Kidney epithelial cell (primary cell): ENCODE measurements around the gene CFHR5. TPM values are rescaled to one million over a fixed set of nuclear protein-coding genes. Genes with fewer than 3 reads are reported as not detected.
"Not testable (repeated sequence)": the region's sequence is repeated elsewhere in the genome, so short reads cannot be mapped to it uniquely, and the experiment has no call there.

Experiments used
- DNase-seq: peaks from one replicate; pipeline ENCODE4 v3.0.0-alpha.2; 2010; ENCODE audit warnings: low read depth
- H3K27me3 ChIP-seq: 2 replicates; pipeline ENCODE4 v1.6.0; 2011; ENCODE audit warnings: low read length; ENCODE audit not compliant: control insufficient read depth, insufficient read depth
- H3K36me3 ChIP-seq: 2 replicates; pipeline ENCODE4 v1.5.1; 2011; ENCODE audit warnings: low read length; ENCODE audit not compliant: control insufficient read depth, insufficient read depth
- H3K4me3 ChIP-seq: 2 replicates; pipeline ENCODE4 v1.5.1; 2011; ENCODE audit warnings: low read depth, mild to moderate bottlenecking, control low read depth, low read length
- total RNA-seq: library from RNA; depleted of rRNA; stranded (reverse); fragments of >200 nt; gene quantifications from 2 replicates; pipeline ENCODE4 v1.2.3, GENCODE V29; 2015
- TF ChIP-seq, protein P1 (sequence below): IDR thresholded peaks from 2 replicates; pipeline ENCODE4 v1.5.1; 2011; ENCODE audit warnings: mild to moderate bottlenecking, moderate library complexity, low read length, control low read depth, inconsistent platforms; ENCODE audit not compliant: insufficient read depth, poor library complexity, severe bottlenecking

Gene CFHR5
- total RNA-seq: not detected in 2 replicates

DNA sequence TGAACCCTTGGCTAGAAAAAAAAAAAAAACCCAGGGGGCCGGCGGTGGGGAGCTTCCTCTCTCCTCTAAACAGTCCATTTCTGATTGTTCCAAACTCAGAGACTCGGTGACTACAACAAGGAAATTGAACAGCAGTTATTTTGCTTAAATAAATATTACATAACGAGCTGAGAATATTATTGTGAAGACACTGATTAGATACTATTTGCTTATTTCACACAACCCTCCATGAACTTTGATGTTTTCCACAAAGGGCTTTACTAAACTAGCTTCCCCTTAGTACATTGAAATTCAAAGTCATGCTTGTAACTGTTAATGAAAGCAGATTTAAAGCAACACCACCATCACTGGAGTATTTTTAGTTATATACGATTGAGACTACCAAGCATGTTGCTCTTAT is at the start of gene CFHR5:
Gene CFHR5, plus strand, starts transcription at position 279 of the 400 bp plus-strand sequence. Its CDS starts 109 bp downstream, at position 388.
- no peaks in the 10 kb centered on the region for H3K36me3 ChIP-seq
- no peaks in the 10 kb centered on the region for H3K27me3 ChIP-seq
- TF ChIP-seq, protein P1, sequence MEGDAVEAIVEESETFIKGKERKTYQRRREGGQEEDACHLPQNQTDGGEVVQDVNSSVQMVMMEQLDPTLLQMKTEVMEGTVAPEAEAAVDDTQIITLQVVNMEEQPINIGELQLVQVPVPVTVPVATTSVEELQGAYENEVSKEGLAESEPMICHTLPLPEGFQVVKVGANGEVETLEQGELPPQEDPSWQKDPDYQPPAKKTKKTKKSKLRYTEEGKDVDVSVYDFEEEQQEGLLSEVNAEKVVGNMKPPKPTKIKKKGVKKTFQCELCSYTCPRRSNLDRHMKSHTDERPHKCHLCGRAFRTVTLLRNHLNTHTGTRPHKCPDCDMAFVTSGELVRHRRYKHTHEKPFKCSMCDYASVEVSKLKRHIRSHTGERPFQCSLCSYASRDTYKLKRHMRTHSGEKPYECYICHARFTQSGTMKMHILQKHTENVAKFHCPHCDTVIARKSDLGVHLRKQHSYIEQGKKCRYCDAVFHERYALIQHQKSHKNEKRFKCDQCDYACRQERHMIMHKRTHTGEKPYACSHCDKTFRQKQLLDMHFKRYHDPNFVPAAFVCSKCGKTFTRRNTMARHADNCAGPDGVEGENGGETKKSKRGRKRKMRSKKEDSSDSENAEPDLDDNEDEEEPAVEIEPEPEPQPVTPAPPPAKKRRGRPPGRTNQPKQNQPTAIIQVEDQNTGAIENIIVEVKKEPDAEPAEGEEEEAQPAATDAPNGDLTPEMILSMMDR: no peak
- no peak within 1 kb of the TSS for H3K4me3 ChIP-seq
- DNase-seq: no peak

DNA sequence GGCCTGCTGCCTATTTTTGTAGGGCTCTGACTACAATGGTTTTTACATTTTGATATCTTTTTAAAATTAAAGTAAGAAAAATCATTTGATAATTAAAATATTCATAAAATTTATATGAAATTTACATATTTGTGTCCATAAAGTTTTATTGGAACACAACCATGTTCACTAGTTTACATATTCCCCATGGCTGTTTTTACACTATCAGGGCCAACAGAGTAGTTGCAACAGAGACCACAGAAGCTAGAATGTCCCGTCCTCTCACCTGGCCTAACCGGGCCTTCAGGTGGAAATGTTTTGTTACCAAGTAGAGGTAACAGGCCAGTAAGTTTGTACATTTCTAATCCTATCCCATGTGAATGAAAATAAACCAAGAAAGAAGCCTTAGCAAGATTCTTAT is 44.5 kb upstream of the CFHR5 start:
- H3K4me3 ChIP-seq, H3K36me3 ChIP-seq, DNase-seq, H3K27me3 ChIP-seq: not testable (repeated sequence)

DNA sequence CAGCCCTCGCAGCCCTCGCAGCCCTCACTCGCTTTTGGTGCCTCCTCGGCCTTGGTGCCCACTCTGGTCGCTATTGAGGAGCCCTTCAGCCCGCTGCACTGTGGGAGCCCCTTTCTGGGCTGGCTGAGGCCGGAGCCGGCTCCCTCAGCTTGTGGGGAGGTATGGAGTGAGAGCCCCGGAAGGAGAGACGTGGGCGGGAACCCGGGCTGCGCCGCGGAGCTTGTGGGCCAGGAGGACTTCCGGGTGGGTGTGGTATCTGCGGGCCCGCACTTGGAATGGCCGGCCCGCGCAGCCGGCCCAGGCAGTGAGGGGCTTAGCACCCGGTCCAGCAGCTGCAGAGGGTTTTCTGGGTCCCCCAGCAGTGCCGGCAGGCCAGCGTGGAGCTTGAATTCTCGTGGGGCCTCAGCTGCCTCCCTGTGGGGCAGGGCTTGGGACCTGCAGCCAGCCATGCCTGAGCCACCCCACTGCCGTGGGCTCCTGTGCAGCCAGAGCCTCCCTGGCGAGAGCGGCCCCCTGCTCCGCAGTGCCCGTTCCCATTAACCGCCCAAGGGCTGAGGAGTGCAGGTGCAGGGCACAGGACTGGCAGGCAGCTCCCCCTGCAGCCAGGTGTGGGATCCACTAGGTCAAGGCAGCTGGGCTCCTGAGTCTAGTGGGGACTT is 43.7 kb upstream of the CFHR5 start:
- H3K27me3 ChIP-seq: no peaks in the 10 kb centered on the region
- no peak overlapping the region for H3K4me3 ChIP-seq
- H3K36me3 ChIP-seq: no peaks in the 10 kb centered on the region
- TF ChIP-seq, protein P1: no peak
- no peak for DNase-seq

DNA sequence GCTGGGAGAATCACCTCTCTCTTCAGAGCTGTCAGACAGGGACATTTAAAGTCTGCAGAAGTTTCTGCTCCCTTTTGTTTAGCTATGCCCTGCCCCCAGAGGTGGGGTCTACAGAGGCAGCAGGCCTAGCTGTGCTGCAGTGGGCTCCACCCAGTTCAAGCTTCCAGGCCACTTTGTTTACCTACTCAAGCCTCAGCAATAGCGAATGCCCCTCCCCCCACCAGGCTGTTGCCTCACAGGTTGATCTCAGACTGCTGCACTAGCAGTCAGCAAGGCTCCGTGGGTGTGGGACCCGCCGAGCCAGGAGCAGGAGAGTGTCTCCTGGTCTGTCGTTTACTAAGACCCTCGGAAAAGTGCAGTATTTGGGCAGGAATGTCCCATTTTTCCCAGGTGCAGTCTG is 35.9 kb upstream of the CFHR5 start:
- H3K36me3 ChIP-seq, DNase-seq, H3K4me3 ChIP-seq: not testable (repeated sequence)

DNA sequence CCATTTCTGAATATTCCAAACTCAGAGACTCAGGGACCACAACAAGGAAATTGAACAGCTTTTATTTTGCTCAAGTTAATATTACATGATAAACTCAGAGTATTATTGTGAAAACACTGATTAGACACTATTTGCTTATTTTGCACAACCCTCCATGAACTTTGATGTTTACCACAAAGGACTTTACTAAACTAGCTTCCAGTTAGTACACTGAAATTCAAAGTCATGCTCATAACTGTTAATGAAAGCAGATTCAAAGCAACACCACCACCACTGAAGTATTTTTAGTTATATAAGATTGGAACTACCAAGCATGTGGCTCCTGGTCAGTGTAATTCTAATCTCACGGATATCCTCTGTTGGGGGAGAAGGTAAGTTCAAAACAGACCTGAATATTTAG is 33.8 kb upstream of the CFHR5 start, which contains the start of gene CFHR2:
Gene CFHR2, plus strand, starts transcription at position 171 of the 400 bp plus-strand sequence. Its CDS starts 143 bp downstream, at position 314.
- H3K4me3 ChIP-seq, H3K27me3 ChIP-seq, DNase-seq, H3K36me3 ChIP-seq: not testable (repeated sequence)

More for the DNA sequence above, 35.9 kb upstream of the CFHR5 start:
- H3K27me3 ChIP-seq: not testable (repeated sequence)

DNA sequence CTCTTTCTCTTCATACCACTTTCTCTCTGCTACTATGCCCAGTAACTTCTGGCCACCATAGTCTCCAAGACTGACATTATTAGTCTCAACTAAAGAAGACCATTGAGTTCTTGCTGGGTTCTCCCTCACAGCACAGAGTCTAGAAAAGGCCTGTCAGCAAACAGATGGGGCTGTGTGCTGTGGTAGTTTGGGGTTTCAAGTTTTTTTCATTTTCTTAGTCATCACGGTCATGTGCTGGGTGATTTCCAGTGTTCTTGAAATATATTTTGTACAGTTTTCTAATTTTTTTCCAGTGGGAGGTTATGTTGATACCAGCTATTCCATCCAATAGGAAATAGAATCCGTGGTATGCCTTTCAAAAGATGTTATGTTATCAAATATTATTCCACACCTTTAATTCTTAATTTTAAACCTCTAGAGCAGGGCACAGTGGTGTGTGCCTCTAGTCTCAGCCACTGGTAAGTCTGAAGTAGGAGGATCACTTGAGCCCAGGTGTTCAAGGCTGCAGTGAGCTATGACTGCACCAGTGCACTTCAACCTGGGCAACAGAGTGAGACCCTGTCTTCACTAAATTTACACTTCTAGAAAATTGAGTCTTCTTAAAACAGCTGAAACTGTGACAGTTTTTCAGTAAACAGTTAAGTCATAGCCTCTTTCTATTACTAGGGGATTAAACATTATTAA is 25.5 kb upstream of the CFHR5 start:
- TF ChIP-seq, protein P1: no peak
- no peaks in the 10 kb centered on the region for H3K36me3 ChIP-seq

DNA sequence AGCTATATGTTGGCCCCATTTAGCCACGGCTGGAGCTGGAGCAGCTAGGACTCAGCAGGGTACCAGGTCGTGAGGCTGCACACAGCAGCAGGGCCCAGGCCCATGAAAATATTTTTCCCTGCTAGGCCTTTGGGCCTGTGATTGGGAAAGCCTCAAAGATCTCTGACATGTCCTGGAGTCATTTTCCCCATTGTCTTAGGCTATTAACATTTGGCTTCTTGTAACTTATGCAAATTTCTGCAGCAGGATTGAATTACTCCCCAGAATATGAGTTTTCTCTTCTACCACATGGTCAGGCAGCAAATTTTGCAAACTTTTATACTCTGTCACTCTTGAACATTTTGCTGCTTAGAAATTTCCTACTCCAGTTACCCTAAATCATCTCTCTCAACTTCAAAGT is 22.6 kb upstream of the CFHR5 start:
- Histone ChIP-seq H3K36me3 (no peaks in the 10 kb centered on the region), H3K27me3 (no peaks in the 10 kb centered on the region), H3K4me3 (no peak overlapping the region)
- DNase-seq: no peak
- TF ChIP-seq, protein P1: no peak

More for the DNA sequence above, 25.5 kb upstream of the CFHR5 start:
- no peak for DNase-seq
- no peaks in the 10 kb centered on the region for H3K27me3 ChIP-seq
- no peak overlapping the region for H3K4me3 ChIP-seq
